Sciatic nerve (tissue), 2 donors: ENCODE measurements around the gene CEP78. TPM values are rescaled to one million over a fixed set of nuclear protein-coding genes. Genes with fewer than 3 reads are reported as not detected.
A peak's percentile ranks its signal among the peaks of the same experiment; 100 is the strongest.
"Not testable (repeated sequence)": the region's sequence is repeated elsewhere in the genome, so short reads cannot be mapped to it uniquely, and the experiment has no call there.

ENCODE experiments used
- ATAC-seq: fragments of 200-7000 bp; cut with Tn5 transposase; one replicate; pipeline ENCODE4 v1.9.1; 2020; ENCODE audit warnings: mild to moderate bottlenecking, moderate library complexity
- DNase-seq: peaks from one replicate; pipeline ENCODE4 v3.0.0-alpha.2; 2020; ENCODE audit warnings: low spot score
- intact Hi-C: fragments of 100-400 bp; cut with DNase I; formaldehyde crosslinking; loops from one replicate; pipeline ENCODE4 v1.14.2; 2022
- total RNA-seq: library from RNA; stranded (reverse); fragmentation: NEBNext Ultra II Directional; extraction: Animal tissue kit (Norgen Biotek cat#: 25700); gene quantifications from one replicate; pipeline ENCODE4 v1.2.1, GENCODE V29; 2021
- donor health status: DM: no; HTN: no; CAD: no.
- donor health status: DM: no; HTN: no; CAD: no.

CEP78 gene
- total RNA-seq, 1 donor from 2014 or later: 19.8 TPM

GRCh38 chr9:78230761-78231160 is 5.1 kb upstream of the CEP78 start:
- DNase-seq (no peak), ATAC-seq (no peak)
- intact Hi-C loops: no loop called here

DNA sequence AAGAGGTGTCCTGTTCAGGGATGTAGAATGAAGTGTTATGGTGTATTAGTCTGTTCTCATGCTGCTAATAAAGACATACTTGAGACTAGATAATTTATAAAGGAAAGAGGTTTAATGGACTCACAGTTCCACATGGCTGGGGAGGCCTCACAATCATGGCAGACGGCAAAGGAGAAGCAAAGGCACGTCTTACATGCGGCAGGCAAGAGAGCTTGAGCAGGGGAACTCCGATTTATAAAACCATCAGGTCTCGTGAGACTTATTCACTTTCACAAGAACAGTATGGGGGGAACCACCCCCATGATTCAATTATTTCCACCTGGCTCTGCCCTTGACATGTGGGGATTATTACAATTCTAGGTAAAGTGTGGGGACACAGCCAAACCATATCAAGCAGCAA is 3.4 kb upstream of the CEP78 start:
- intact Hi-C loops, ATAC-seq, DNase-seq: not testable (repeated sequence)

- ATAC-seq (no peak), DNase-seq (no peak)
- intact Hi-C loops: no loop called here
Observed at GRCh38 chr9:78234810-78235209, 1.1 kb upstream of the CEP78 start.

- intact Hi-C loops: no loop called here
- no peak for DNase-seq
- ATAC-seq: peak; percentile 52
Observed at GRCh38 chr9:78235256-78235761, 566 bp upstream of the CEP78 start.

- DNase-seq: no peak
Observed at GRCh38 chr9:78236551-78236910, 656 bp downstream of the CEP78 start.

DNA sequence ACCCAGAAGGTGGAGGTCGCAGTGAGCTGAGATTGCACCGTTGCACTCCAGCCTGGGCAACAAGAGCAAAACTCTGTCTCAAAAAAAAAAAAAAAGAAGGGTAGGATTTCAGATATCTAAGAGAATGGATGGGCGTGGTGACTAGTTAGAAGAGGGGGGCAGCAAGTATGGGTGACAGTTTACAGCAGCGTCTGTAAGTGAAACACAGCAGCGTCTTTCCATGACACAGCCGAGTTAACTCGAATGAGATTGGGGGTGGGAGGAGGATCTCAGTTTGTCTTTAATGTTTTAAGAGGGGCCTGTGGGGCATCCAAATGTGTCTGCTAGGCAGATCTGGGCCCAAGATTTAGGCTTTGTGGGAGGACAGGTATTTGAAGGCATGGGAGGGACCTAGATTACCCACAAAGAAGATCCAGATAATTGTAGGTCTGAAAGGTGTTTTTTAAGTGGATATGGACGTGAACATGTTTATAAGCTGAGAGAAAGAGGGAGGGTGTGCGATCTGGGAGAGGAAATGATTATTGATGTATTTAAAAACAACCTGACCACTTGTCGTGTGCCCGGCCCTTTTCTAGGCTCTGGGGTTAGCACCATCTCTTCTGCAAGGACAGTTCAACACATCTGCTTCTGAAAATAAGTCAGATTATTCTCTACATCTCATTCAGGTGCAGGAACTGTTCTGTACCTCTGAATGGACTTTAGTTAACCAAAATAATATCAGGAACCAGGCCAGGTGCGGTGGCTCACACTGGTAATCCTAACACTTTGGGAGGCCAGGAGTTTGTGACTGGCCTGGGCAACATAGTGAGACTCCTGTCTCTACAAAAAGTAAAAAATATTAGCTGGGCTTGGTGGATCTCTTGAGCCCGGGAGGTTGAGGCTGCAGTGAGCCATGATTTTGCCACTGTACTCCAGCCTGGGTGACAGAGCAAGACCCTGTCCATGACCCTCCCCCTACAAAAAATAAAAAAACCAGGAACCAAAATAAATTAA is 2.5 kb downstream of the CEP78 start:
- ATAC-seq (no peak), DNase-seq (no peak)
- intact Hi-C loops: no loop called here

More at GRCh38 chr9:78236551-78236910, 656 bp downstream of the CEP78 start:
- intact Hi-C loops: no loop called here
- ATAC-seq: peak; percentile 4

GRCh38 chr9:78239506-78239905 is 3.6 kb downstream of the CEP78 start:
- no peak for DNase-seq
- intact Hi-C loops: no loop called here
- no peak for ATAC-seq

GRCh38 chr9:78242041-78242440 is 6.2 kb downstream of the CEP78 start:
- no peak for ATAC-seq
- intact Hi-C loops: no loop called here
- no peak for DNase-seq

GRCh38 chr9:78243130-78243529 is 7.3 kb downstream of the CEP78 start:
- DNase-seq (no peak), ATAC-seq (no peak)
- intact Hi-C loops: no loop called here

DNA sequence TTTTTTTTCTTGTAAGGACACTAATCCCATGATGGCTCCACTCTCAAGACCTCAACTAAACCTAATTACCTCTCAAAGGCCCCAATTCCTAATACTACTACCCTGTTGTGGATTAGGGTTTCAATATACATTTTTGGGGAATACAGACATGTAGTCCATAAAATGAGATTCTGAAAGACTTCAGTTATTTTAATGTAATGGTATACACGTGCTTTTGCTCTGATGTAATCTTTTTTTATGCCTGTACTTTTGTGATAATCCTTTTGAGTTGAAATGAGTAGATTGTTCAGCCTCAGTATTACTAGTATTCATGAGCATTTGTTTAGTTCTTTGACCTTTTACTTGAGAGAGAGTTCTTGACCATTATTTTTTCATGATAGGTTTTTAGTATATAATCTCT is 9.5 kb downstream of the CEP78 start:
- DNase-seq (no peak), ATAC-seq (no peak)
- intact Hi-C loops: no loop called here

DNA sequence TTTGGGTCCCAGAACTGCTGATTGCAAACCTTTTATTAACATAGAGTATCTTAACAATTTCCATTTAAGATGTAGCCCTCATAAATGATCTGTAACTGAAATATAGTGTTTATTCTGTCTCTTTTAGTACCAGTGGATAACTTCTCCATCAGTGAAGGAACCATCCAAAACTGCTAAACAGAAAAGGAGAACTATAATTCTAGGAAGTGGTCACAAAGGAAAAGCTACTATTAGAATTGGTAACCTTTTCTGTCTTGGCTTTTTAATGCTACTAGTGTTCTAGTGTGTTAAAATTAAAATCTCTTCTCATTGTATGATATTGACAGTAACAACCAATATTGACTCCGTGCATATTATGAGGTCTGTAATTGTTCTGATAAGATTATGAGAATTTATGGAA is 12.8 kb downstream of the CEP78 start:
- DNase-seq (no peak), ATAC-seq (no peak)
- intact Hi-C loops: no loop called here

DNA sequence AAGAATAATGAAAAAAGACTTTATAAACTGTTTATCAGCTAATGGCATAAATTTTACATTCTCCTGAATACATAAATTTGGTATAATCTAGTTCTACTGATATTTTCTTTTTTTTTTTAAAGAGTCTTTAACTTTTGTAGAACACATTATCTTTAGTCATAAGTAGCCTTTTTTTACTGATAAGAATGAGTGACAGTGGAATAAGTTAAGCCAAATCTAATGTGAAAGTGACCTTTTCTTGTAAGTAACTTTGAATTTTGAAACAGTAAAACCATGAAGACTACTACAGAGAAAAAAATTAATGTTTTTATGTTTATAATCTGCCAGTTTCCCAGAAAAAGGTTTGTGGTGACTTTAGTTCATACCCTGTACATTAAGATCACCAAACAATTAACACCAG is 13.7 kb downstream of the CEP78 start:
- no peak for DNase-seq
- no peak for ATAC-seq
- intact Hi-C loops: no loop called here

DNA sequence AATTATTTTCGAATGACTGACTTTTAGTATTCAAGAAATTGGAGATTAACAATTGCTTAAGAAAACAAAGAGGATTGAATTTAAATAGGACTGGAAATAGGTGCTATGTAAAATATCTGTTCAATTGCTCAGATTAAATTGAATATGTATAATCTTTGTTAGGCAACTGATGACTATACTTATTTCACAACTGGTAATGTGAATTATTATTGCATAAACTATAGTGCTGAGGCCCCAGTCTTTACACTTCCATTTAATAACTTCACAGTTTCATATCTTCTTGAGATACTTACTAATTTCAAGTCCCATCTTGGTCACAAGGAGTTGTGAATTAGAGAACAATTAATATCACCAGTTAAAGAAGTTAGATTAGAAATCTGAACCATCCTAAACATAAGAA is 16.7 kb downstream of the CEP78 start:
- DNase-seq (no peak), ATAC-seq (no peak)
- intact Hi-C loops: no loop called here

- ATAC-seq (no peak), DNase-seq (no peak)
- intact Hi-C loops: no loop called here
Observed at GRCh38 chr9:78253285-78253684, 17.4 kb downstream of the CEP78 start.

- DNase-seq (no peak), ATAC-seq (no peak)
- intact Hi-C loops: loop anchor here (5.0 kb wide), 1 partner anchor 111 kb away; no protein-coding TSS in a partner anchor
Observed at GRCh38 chr9:78261403-78262001, 25.6 kb downstream of the CEP78 start.

DNA sequence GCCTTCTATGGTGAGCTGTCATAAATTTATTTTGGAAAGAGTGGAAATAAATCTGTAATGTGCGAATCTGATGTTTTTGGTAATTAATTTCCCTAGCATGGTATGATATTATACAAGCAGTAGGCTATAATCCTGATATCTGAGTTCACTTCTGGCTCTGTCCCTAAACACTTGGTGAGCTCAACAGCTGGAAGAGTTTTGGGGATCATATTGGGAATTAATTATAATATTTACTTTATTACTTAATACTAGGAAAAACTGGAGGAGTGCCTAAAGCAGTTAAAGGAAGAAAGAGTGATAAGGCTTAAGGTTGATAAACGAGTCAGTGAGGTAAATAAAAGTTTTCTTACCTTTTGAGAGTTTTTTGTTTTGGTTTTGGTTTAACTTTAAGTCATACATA is 26.8 kb downstream of the CEP78 start:
- intact Hi-C loops: loop anchor here (5.0 kb wide), 1 partner anchor 110 kb away; no protein-coding TSS in a partner anchor
- no peak for ATAC-seq
- no peak for DNase-seq

DNA sequence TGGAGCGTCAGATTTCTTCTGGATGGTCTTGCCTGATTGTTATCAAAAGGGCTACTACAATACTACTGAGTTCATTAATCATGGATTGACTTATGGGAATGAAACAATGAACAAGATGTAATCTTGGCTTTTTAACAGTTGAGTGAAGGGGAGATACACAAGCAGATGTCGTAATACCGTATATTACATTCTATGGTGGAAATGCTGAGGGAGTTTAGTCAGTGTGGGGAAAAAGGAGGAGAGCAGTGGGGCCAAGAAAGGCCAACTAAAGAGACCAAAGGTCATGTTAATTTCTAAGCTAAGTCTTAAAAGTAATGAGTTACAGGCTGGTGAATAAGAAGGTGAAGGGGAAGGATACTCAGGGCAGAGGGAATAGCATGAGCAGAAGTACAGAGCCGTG is 32.0 kb downstream of the CEP78 start:
- ATAC-seq (no peak), DNase-seq (no peak)
- intact Hi-C loops: no loop called here

DNA sequence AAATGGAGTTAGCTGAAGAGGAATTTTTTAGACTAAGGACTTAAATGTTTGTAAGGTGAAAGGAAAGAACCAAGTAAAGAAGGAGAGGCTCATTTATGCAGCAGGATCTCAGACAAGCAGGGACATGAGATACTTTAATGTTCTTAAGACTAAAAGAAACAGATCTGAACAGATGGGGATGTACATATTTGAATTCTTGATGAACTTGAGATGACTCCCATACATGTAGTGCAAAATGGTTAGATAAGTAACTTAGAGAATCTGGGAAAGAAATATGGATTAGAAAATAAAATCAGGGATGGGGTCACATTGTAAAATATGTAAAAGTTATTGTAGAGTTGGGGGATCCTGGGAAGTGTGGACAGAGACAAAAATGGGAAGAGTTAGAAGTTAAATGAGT is 33.9 kb downstream of the CEP78 start:
- intact Hi-C loops: no loop called here
- DNase-seq (no peak), ATAC-seq (no peak)

- intact Hi-C loops: no loop called here
- no peak for DNase-seq
- no peak for ATAC-seq
Observed at GRCh38 chr9:78272307-78272706, 36.4 kb downstream of the CEP78 start.

GRCh38 chr9:78273761-78274160 is 37.9 kb downstream of the CEP78 start:
- intact Hi-C loops: no loop called here
- ATAC-seq: no peak
- no peak for DNase-seq
